Hematopoietic multipotent progenitor cell treated with erythropoietin and hydrocortisone succinate and interleukin-3 and kit ligand, for 15 days (in vitro differentiated cells): ENCODE results near the gene C1orf122.

ENCODE experiments used
- DNase-seq: peaks from one replicate; pipeline ENCODE4 v3.0.0-alpha.2; 2015; ENCODE audit warnings: low spot score

The C1orf122 gene

DNA sequence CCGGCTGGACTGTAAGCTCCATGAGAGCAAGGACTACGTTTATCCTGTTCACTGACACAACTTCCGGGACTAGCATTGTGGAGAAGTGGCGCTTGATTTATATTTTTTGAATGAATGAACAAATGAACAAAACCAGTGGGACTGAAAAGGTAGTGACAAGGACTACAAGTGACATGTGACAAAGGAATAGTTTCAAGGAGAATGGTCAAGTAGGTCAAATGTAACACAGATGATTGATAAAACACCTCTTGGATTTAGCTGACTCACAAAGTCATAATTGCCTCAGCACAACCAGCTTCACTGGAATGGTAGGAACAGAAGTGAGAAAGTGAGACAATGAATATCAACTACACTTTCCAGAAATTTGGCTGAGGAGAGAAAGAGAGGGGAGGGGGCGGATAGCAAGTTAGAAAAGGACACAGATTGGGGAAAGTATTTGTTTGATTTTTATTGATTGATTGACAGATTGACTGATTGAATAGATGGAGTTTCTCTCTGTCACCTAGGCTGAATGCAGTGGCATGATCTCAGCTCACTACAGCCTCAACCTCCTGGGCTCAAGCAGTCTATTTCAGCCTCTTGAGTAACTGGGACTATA is 37.6 kb downstream of the C1orf122 start:
- DNase-seq: no peak

DNA sequence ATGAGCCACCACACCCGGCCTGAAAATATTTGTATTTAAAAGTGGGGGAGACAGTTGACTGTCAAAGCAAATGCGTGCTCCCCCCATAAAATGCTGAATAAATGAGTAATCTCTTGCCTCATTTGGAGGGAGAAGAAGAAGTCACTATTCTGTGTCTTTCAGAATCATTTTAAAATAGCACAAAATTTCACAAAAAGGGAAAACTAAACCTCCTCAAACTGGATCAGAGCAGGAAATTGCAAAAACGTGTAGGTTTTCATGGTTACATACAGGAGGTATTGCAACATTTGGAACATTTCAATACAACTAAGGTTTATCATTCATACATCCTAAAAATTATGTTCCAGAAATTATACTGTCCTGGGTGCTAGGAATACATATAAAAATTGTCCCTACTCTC is 38.2 kb downstream of the C1orf122 start:
- no peak for DNase-seq

DNA sequence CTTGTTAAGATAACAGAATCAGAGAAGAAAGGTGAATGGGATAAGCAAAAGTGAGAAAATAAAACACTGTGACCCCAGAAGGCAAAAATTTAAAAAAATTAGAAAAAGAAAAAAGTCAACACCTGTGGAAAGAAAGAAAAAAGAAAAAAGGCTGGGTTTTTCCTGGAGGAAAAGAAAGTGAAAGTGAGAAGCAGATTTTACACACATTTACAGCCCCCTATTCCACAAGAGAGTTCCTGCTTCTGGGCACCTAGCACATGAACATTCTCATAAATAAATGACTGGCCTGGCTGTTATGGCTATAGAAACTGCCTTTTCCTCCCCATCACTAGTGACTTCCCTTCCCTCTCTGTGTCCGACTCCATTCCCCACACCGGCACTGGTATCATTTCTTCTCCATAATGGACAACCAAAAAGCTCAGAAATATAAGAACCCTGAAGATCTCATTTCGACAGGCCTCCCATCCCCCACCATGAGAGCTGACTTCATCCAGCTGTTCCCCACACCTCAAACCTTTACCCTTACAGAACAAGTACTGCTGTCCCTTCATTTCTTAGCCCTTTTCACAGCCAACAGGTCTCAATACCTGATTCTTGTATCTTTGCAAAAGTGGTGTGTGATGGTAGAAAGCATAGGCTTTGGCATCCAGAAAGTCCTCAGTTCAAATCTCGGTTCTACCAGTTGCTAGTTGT is 39.2 kb downstream of the C1orf122 start:
- DNase-seq: no peak

DNA sequence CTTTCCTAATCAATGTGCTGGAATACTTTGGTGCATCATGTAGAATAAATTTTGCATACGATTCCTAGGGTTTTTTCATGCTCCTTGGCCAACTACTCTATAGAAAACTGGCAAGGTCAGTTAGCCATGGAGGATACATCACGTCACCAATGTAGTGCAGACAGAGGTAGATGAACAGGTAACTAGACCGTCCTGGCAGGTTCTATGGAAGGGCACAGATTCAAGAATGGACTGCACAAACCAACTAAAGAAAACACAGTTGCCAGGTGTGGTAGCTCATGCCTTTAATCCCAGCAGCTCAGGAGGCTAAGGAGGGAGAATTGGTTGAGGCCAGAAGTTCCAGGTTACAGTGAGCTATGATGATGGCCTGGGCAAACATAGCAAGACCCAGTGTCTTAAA is 41.9 kb downstream of the C1orf122 start:
- DNase-seq: no peak

- DNase-seq: no peak
These were observed 42.9 kb downstream of the C1orf122 start for GRCh38 chr1:37850352-37850955.

DNA sequence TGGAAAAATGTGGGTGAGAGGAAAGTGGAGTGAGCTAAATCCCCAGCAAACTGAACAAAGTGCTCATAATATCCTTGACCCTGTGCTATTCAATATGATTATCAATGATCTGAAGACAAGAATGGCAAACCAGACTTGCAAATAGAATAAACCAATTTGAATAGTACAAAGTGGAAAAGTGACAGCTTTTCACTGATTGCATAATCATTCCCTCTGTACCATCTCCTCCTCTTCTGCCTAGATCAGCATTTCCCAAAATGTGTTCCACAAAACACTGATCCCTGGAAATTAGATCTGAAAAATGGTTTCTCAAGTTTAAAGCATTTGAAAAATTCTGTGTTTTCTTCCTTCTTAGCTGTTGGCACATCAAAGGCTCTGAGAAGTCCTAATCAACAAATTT is 43.7 kb downstream of the C1orf122 start:
- DNase-seq: no peak

- no peak for DNase-seq
These were observed 44.2 kb downstream of the C1orf122 start for GRCh38 chr1:37851782-37852210.

GRCh38 chr1:37853157-37853556 is 45.6 kb downstream of the C1orf122 start:
- DNase-seq: no peak

DNA sequence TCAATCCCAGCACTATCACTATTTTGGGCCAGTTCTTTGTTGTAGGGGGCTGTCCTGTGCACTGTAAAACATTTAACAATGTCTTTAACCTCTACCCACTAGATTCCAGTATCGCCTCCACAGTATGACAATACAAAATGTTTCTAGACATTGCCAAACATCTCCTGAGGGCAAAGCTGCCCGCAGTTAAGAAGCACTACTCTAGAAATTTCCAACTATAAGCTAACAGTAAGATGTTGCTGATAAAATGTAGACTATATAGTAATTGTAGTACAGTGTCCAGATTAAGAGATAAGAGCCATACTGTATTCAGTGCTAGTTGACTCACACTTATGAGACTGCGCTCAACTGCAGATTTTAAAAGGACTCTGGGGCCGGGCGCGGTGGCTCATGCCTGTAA is 46.8 kb downstream of the C1orf122 start:
- DNase-seq: no peak
